Erythroblast (primary cell): Measurements from ENCODE around the gene NKAIN4.
A peak's percentile ranks its signal among the peaks of the same experiment; 100 is the strongest.

Experiments
- DNase-seq, 2 experiments: peaks; one replicate each; lab custom pipeline; 2025; lab: John Stamatoyannopoulos, UW
- GATA1 ChIP-seq: IDR thresholded peaks from 2 replicates; pipeline ENCODE4 v1.6.1; 2011; ENCODE audit warnings: low read depth, mild to moderate bottlenecking, control low read depth, low read length, moderate library complexity
- POLR2A ChIP-seq: IDR thresholded peaks from 2 replicates; pipeline ENCODE4 v1.6.1; 2011; ENCODE audit warnings: mild to moderate bottlenecking, low read length

The NKAIN4 gene

DNA sequence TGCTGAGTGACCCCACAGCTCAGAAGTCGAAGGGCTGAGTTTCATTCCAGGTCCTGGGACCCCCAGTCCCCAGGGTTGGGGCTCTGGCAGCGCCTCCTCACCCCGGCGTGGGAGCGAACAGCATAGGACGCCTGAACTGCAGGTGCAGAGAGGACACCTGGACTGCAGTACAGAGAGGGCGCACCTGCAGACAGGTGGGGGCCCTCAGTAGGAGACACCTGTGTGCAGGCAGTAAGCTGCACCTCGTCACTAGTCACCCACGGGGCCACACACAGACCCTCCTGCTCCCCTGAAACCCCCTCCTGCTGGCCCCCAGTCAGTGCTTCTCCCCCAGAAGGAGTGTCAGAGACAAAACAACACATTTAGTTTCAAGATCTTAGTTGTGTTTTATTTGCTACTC lies 8.6 kb upstream of the NKAIN4 start:
- TF ChIP-seq GATA1 (no peak), POLR2A (no peak)
- no peak for DNase-seq

DNA sequence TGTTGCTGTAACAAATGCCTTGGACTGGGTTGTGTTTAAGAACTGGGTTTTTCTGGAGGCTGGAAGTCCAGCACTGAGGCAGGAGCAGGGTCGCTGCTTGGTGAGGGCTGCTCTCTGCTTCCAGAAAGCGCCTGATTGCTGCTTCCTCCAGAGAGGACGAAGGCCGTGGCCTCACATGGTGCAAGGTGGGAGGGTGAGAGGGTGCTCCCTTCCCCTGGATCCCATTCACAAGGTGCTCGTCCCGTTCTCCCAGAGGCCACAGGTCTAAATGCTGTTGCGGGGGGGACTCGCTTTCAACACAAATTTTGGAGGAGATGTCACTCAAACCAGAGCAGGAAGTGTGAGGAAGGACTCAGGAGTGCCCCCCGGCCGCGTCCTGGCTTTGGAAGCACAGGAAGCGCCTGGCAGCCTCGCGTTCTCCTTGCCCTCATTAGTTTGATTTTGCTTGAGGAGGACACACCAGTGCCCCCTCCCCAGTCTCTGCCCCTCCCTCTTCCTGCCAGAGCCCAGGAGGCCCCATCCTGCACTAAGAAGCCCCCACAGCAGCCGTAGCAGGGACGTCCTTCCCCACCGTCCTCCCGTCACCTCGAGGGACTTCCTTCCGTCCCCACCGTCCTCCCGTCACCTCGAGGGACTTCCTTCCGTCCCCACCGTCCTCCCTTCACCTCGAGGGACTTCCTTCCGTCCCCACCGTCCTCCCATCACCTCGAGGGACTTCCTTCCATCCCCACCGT lies 7.7 kb upstream of the NKAIN4 start:
- no peak for TF ChIP-seq POLR2A
- TF ChIP-seq GATA1, result no peak
- DNase-seq, result no peak

DNA sequence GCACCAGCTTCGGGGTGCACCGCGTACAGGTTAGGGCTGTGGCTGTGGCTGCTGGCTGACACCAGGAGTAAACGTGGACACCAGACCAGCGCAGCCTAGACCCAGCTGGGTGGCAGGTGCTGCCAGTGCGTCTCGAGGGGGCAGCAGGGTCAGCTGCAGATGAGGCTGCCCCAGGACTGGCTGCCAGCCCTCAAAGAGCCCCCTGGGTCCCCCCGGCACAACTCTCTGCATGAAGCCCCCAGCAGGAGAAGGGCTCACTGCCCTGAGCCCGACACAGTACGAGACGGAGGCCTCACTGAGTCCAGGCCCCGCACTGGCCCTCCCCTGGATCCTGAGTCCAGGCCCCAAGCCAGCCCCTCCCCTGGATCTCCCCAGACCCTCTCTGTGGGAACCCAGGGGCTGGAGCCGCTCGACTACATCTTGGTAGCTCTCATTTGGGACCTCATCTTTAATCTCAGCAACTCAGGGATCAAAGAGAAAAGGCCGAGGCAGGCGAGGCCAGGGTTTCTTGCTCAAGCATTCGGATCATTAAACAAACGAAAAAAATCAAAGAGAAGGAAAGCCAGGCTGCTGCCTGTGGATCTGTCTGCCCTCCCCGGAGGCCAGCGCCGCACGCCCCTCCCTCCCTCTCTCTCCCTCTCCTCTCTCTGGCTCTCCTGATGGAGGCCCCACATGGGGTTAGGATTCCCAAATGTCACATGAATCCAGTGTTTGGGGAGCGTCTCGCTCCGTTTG lies 7.0 kb upstream of the NKAIN4 start:
- DNase-seq, result no peak
- TF ChIP-seq POLR2A, result no peak
- no peak for TF ChIP-seq GATA1

DNA sequence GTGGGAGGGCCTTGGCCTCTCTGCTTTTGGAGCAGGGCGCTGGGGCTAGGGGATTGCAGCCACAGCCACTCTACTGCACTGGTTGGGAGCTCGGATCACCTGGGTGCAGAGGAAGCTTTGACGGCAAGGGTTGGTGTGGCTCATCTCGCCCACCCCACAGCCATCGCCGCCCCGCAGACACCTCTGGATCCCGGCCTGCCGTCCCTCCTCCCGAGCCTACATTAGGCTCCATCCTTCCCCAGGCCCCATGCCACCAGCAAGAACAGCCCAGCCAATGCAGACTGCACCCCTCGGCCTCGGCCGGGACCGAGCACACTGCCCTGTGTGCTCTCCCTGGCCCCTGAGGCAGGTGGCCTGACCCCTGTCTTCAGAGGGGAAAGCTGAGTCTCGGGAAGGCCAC lies 6.3 kb upstream of the NKAIN4 start:
- TF ChIP-seq POLR2A (no peak), GATA1 (no peak)
- DNase-seq, result no peak

DNA sequence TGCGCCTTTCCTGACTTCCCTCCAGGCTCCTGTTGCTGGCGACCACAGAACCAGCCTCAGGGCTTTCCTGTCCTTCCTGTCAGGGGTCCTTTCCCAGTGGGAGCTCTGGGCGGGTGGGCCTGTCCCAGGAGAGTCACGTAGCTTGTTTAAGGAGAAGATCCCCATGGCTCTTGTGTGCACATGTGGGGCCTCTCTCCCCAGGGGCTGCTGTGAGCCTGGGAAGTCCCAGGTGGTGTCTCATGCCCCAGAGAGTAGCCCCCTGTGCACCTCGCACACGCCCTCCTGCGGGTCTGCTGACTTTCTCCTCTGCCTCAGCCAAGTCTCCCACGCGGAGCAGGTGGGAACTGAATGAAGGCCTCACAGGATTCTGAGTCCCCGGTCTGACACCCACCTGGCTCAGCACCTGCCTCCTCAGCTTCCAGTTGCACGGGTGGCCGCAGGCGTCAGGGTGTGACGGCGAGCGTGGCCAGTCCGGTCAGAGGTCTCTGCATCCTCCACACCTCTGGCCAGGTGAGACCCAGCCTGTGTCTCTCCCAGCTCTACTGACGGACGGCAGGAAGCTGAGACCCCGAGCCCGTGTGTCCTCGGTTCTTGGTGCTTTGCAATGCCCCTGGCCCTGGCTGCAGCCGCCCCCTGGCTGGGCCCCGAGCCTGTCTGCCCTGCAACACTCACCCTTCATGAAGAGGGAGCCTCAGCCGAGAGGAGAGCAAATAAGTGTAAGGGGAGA lies 5.6 kb upstream of the NKAIN4 start:
- TF ChIP-seq POLR2A (no peak), GATA1 (no peak)

DNA sequence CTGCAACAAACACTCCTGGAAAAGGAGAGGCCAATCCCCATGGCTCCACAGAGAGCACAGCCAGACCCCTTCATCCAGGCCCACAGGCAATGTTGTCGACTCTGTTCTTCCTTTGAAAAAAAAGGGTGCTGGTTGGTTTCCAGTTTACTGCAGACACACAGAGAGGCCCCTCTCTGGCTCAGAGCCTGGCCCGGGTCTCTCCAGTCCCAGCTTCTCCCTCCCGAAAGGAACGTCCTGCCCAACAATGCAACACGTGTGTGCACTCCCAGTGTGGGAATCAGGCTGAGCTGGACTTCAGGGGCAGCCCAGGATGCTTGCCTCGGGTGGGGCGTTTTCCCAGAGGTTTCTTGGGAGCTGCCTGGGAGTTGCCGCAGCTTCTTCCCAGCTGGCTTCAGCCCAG lies 4.5 kb upstream of the NKAIN4 start:
- DNase-seq, result no peak
- TF ChIP-seq POLR2A, result no peak

More for the DNA sequence above, 5.6 kb upstream of the NKAIN4 start:
- no peak for DNase-seq

DNA sequence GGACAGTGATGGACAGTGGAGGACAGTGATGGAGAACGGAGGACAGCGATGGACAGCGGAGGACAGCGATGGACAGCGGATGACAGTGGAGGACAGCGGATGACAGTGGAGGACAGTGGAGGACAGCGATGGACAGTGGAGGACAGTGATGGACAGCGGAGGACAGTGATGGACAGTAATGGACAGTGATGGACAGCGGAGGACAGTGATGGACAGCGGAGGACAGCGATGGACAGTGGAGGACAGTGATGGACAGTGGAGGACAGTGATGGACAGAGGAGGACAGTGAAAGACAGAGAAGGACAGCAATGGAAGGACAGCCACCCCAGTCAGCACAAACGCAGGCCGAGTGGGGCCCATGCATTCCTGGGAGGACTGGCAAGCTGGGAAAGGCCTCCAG lies 3.4 kb upstream of the NKAIN4 start:
- no peak for TF ChIP-seq GATA1
- no peak for TF ChIP-seq POLR2A
- no peak for DNase-seq

DNA sequence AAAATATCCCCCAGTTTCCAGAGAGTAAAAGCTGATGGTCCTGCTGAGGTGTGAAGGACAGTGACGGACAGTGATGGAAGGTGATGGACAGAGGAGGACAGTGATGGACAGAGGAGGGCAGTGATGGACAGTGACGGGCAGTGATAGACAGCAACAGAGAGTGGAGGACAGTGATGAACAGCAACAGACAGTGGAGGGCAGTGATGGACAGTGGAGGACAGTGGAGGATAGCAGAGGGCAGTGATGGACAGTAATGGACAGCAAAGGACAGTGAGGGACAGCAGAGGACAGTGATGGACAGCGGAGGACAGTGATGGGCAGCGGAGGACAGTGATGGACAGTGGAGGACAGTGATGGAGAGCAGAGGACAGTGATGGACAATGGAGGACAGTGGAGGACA lies 2.7 kb upstream of the NKAIN4 start:
- TF ChIP-seq POLR2A (no peak), GATA1 (no peak)
- no peak for DNase-seq

DNA sequence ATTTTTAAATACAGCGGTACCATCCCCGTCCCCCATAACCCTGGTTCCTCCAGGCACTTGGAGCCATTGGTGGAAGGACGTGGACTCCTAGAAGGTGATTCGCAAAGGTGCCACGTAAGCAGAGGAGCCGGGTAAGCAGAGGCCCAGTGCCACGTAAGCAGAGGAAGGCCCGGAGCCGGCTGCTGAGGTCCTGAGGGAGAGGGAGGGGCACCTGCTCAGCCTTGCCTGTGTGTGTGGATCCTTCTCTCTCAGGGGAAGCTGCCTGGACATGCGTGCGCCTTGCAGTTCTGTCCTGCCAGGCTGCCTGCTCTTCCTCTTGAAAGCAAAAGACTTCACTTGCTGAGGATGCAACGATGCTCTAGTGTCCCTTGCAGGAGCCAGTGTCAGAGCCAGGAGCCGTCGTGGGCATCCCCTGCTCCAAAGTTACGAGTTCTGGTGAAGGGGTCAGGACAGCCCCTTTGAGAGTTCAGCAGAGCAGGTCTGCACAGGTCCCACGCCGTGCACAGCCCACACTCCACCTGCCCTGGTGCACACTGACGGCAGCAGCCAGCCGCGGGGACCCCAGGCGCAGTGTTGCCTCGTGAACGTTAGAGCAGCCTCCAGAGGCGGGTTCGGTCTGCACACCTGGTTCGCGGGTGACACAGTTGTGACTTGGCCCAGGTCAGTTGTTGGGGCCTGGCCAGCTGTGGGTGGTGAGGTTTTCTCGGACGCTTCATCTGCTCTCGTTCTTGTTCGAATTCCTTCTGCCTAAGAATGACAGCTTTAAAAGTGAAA lies 1.9 kb upstream of the NKAIN4 start:
- no peak for DNase-seq
- TF ChIP-seq POLR2A (no peak), GATA1 (no peak)

DNA sequence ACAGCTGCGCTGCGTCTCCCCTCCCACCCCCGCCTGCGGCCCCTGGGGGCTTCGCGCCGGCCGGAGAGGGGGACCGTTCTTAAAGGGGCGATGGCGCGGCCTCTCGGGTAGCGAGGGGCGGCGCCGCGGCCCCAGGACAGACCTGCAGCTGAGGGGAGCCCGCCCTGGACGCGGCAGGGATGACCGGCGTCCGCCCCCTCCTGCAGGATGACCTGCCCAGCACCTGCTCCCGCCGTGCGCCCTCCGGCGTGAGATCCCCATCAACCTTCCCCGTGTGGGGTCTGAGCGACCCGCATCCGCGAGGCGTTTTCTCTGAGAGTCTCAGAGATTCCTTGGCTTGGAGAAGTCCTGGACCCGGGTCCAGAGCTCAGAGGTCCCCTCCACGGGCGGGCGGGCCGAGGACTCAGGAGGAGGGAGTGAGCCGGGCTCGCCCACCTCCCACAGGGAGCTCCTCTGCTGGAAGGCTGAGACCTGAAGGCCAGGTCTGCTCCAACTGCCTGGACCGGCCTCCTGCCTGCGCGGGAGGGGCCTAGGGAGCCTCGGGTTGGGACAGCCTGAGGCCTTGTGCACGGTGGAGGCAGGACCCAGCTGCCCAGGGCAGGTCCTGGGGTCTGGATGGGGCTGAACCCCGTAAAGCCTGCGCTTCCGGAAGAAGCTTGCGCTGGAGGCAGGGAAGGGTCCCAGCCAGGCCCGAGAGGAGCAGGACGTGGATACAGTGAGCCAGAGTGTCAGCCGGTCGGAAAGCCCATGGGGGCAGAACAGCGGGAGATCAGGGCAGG lies 532 bp upstream of the NKAIN4 start:
- no peak for DNase-seq
- no peak for TF ChIP-seq POLR2A
- TF ChIP-seq GATA1, result no peak

DNA sequence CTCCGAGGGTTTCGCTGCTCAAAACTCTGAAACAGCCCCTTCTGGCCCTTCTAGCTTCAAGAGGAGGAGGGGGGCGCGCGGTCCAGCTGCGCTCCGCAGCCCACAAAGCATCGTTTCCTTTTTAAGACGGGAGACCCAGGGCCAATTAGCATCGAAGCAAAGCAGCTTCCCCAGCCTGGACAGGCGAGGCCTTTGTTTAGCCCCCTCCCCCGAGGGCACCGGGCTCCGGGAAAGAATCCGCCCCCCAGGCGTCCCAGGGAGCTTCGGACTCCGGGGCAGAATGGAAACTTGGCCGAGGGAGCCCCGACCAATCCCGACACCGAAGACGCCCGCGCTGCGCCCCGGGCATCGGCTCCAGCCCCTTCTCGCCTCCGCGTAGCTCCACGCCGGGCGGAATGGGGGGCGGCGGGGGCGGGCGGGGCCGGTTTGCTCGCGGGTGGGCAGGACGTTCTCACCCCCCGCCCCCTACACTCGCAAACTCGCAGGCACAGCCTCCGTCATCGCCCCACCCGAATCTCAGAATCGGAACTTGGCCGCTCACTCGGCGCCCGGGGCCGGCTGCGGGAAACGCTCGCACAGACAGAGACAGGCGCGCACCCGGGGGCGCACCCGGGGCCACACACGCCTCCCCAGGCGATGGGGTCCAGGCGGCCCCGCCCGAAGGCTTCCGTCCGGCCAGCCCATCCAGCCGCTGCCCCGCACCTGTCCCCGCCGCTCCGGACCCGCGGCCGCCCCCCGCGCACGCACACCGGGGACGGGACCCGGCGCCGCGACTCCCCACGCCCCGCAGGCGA lies 628 bp downstream of the NKAIN4 start:
- no peak for DNase-seq
- no peak for TF ChIP-seq GATA1
- TF ChIP-seq POLR2A, result no peak

DNA sequence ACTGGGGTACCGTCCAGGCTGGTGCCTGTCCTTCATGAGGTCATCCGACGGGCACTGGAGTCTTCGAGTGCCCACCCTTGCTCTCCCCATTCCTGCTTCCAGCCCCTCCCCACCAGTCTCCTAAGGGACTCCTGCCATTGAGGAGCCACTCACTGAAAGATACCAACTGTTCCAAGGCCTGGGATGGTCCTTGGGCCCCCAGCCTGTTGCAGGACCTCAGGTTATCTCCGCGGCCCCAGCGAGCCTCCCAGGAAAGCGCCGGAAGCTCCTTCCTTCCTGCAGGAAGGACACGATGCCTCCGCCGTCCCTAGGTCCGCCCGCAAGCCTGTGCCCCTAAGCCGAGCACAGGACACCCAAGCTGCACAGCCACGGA lies 1.2 kb downstream of the NKAIN4 start:
- TF ChIP-seq POLR2A (no peak), GATA1 (no peak)
- no peak for DNase-seq

DNA sequence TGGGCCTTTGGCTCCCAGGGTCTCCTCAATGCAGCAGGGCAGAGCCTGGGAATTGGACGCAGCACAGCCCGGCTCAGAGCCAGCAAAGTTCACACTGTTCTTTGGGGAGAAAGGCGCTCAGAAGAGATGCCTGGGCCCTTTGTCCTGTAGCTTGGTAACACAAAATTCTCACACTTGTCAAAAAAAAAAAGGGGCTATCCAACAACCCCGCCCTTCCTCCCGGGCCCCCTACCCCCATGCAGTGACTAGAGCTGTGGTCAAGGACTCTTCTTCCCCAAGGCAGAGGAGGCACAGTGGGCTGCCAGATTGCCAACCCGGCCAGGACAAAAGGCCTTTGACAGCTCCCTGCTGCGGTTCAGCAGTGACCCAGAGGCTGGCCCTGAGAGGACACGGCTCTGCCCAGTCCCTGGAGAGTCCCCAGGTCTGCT lies 2.0 kb downstream of the NKAIN4 start:
- TF ChIP-seq GATA1 (no peak), POLR2A (no peak)
- no peak for DNase-seq

DNA sequence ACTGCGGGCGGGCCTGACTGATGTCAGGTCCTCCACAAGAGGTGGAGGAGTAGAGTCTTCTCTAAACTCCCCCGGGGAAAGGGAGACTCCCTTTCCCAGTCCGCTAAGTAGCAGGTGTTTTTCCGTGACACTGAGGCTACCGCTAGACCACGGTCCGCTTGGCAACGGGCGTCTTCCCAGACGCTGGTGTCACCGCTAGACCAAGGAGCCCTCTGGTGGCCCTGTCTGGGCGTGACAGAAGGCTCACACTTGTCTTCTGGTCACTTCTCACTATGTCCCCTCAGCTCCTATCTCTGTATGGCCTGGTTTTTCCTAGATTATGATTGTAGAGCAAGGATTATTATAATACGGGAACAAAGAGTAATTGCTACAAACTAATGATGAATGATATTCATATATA lies 2.9 kb downstream of the NKAIN4 start:
- peak in 1 of 2 experiments; percentile 16 for DNase-seq
